ENCODE measurements around the gene ZNF311. TPM values are rescaled to one million over a fixed set of nuclear protein-coding genes. Genes with fewer than 3 reads are reported as not detected.

The ZNF311 gene
- total RNA-seq, 2 donors from 2014 or later = 1.1 to 2.1 TPM

- Histone ChIP-seq H3K4me1 (no peaks in the 10 kb centered on the region), H3K9ac (ENCODE audit: low read depth in 2 of 2, low read length in 2 of 2) (no peak overlapping the region), H3K36me3 (no peaks in the 10 kb centered on the region), H3K27ac (peak overlapping the region; percentile 62), H3K4me3 (no peak overlapping the region), H3K9me3 (no peaks in the 10 kb centered on the region), H3K27me3 (no peaks in the 10 kb centered on the region)
- no peak for TF ChIP-seq CTCF (IDR thresholded peaks at IDR 0.05)
- DNase-seq = peak; percentile 48
- intact Hi-C loops (cut with DNase I) = no loop called here
Measured at GRCh38 chr6:28947831-28948270, 57.3 kb downstream of the ZNF311 start.

DNA sequence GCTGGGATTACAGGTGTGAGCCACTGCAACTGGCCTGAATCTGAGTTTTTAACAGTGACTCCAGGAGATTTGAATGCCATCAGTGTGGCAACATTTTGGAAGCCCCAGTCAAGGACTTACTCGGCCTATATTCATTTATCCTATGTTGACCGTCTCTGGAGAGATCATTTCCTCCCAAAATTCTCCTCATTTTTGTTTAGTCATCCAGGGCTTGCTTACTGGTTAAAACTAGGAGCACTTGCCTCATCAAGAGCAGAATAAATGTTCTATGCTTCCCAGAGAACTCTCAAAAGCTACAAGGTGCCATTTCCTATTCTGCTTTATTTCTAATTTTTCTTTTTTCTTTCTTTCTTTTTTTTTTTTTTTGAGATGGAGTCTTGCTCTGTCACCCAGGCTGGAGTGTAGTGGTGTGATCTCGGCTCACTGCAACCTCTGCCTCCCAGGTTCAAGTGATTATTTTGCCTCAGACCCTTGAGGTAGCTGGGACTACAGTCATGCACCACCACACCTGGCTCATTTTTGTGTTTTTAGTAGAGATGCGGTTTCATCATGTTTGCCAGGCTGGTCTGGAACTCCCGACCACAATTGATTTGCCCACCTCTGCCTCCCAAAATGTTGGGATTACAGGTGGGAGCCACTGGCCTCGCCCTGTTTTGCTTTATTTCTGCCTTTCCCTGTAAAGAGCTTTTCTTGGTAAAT, 57.9 kb downstream of the ZNF311 start:
- no peak for TF ChIP-seq CTCF (IDR thresholded peaks at IDR 0.05)
- H3K4me1 ChIP-seq = no peaks in the 10 kb centered on the region
- no peaks in the 10 kb centered on the region for H3K36me3 ChIP-seq
- intact Hi-C loops (cut with DNase I) = no loop called here
- no peaks in the 10 kb centered on the region for H3K27me3 ChIP-seq
- H3K4me3 ChIP-seq = no peak overlapping the region
- peak overlapping the region; percentile 62 for H3K27ac ChIP-seq
- H3K9me3 ChIP-seq = no peaks in the 10 kb centered on the region
- DNase-seq = no peak
- no peak overlapping the region for H3K9ac ChIP-seq (ENCODE audit: low read depth in 2 of 2, low read length in 2 of 2)

DNA sequence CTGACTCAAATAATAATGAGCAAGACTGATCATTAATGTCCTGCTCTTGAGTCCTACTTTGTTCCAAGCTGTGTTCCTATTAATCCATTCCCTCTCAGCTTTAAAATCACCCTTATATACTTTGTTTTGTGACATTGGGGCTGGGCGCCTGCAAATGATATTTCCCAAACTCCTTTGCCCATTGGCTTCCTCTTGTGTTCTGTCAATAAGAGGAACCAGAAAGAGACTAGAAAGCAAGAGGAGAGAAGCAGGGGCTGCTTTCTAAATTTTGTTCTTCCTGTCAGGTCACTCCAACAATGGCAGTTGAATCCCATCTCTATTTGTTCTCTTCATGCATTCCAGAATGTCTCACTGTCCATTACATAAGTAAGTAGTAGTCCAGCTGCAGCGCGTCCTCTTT, 59.8 kb downstream of the ZNF311 start:
- Histone ChIP-seq H3K27me3 (no peaks in the 10 kb centered on the region), H3K9me3 (no peaks in the 10 kb centered on the region), H3K27ac (no peak overlapping the region), H3K4me3 (no peak overlapping the region), H3K36me3 (no peaks in the 10 kb centered on the region), H3K4me1 (no peaks in the 10 kb centered on the region), H3K9ac (ENCODE audit: low read depth in 2 of 2, low read length in 2 of 2) (no peak overlapping the region)
- intact Hi-C loops (cut with DNase I) = no loop called here
- DNase-seq = no peak
- no peak for TF ChIP-seq CTCF (IDR thresholded peaks at IDR 0.05)

Other genes with a start within 250 kb of the ZNF311 start
- 10 to 100 TPM; 26.9 to 47.7 TPM for gene TRIM27, start 81.3 kb downstream of the ZNF311 start, total RNA-seq
- not detected for gene OR2W1, start 39.9 kb upstream of the ZNF311 start, total RNA-seq
- not detected for gene OR2B3, start 82.0 kb upstream of the ZNF311 start, total RNA-seq
- not detected for gene OR2J1, start 94.2 kb upstream of the ZNF311 start, total RNA-seq
- not detected for gene OR2J3, start 102.7 kb upstream of the ZNF311 start, total RNA-seq
- gene OR2J2, start 165.6 kb upstream of the ZNF311 start, total RNA-seq = not detected